ENCODE data around the gene PITRM1. TPM values are rescaled to one million over a fixed set of nuclear protein-coding genes. Genes with fewer than 3 reads are reported as not detected.

The PITRM1 gene
- total and polyA plus RNA-seq, 2 experiments from 2014 or later = 44.1 to 45.9 TPM

GRCh38 chr10:3150366-3150765 is 22.2 kb downstream of the PITRM1 start:
- H4K20me1 ChIP-seq (ENCODE audit: insufficient read depth, poor library complexity, severe bottlenecking) = no peaks in the 10 kb centered on the region
- no peaks in the 10 kb centered on the region for H3K27me3 ChIP-seq
- no peak overlapping the region for H2AFZ ChIP-seq
- no peaks in the 10 kb centered on the region for H3K9me3 ChIP-seq (ENCODE audit: low read depth)
- 93% methylated on average over 13 of the region's 13 CpGs for WGBS (ENCODE audit: low lambda C conversion rate, missing lambda C conversion rate)
- H3K27ac ChIP-seq = no peak overlapping the region
- DNase-seq (ENCODE audit: low spot score) = no peak
- H3K4me1 ChIP-seq (ENCODE audit: insufficient read depth) = no peaks in the 10 kb centered on the region
- no peaks in the 10 kb centered on the region for H3K9me2 ChIP-seq (replicated peaks; ENCODE audit: insufficient read depth)
- peaks cover 5% of the 10 kb centered on the region for H3K36me3 ChIP-seq (replicated peaks; ENCODE audit: insufficient read depth, low read depth)
- no peaks in the 10 kb centered on the region for H3K79me2 ChIP-seq
- no peak for TF ChIP-seq EZH2phosphoT487 (IDR thresholded peaks at IDR 0.05; ENCODE audit: low read depth, severe bottlenecking, unreplicated experiment)
- TF ChIP-seq, protein P1, sequence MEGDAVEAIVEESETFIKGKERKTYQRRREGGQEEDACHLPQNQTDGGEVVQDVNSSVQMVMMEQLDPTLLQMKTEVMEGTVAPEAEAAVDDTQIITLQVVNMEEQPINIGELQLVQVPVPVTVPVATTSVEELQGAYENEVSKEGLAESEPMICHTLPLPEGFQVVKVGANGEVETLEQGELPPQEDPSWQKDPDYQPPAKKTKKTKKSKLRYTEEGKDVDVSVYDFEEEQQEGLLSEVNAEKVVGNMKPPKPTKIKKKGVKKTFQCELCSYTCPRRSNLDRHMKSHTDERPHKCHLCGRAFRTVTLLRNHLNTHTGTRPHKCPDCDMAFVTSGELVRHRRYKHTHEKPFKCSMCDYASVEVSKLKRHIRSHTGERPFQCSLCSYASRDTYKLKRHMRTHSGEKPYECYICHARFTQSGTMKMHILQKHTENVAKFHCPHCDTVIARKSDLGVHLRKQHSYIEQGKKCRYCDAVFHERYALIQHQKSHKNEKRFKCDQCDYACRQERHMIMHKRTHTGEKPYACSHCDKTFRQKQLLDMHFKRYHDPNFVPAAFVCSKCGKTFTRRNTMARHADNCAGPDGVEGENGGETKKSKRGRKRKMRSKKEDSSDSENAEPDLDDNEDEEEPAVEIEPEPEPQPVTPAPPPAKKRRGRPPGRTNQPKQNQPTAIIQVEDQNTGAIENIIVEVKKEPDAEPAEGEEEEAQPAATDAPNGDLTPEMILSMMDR (IDR thresholded peaks at IDR 0.05; ENCODE audit: poor library complexity) = no peak
- no peak for TF ChIP-seq EZH2 (IDR thresholded peaks at IDR 0.05; ENCODE audit: borderline replicate concordance)
- H3K4me2 ChIP-seq = no peak overlapping the region
- H3K4me3 ChIP-seq = no peak overlapping the region

DNA sequence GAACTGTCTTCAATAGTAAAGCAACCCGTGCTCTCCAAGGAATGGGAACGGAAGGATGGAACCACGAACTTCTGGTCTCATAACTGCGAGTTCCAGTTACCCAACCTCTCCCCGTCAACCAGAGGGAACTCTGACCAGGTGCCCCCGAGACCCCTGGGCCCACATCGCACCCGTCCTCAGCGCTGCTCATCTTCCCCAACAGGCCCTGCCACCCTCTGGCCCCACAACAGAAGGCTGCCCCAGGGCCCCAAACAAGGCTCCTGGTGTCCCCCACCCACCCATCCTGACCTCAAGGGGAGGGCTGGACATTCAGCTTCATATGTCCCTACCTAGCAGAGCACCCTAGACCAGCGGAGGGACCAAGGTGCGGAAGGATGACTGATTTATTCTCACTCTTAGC is 22.7 kb downstream of the PITRM1 start:
- Histone ChIP-seq H3K4me3 (no peak overlapping the region), H3K79me2 (no peaks in the 10 kb centered on the region), H3K27me3 (no peaks in the 10 kb centered on the region), H3K9me2 (replicated peaks; ENCODE audit: insufficient read depth) (no peaks in the 10 kb centered on the region), H3K4me1 (ENCODE audit: insufficient read depth) (no peaks in the 10 kb centered on the region), H2AFZ (no peak overlapping the region), H4K20me1 (ENCODE audit: insufficient read depth, poor library complexity, severe bottlenecking) (no peaks in the 10 kb centered on the region), H3K9me3 (ENCODE audit: low read depth) (no peaks in the 10 kb centered on the region), H3K27ac (no peak overlapping the region), H3K4me2 (no peak overlapping the region), H3K36me3 (replicated peaks; ENCODE audit: insufficient read depth, low read depth) (peaks cover 5% of the 10 kb centered on the region)
- TF ChIP-seq EZH2 (IDR thresholded peaks at IDR 0.05; ENCODE audit: borderline replicate concordance) (no peak), EZH2phosphoT487 (IDR thresholded peaks at IDR 0.05; ENCODE audit: low read depth, severe bottlenecking, unreplicated experiment) (no peak)
- TF ChIP-seq, protein P1 (IDR thresholded peaks at IDR 0.05; ENCODE audit: poor library complexity) = no peak
- WGBS (ENCODE audit: low lambda C conversion rate, missing lambda C conversion rate) = 98% methylated on average over 11 of the region's 11 CpGs
- no peak for DNase-seq (ENCODE audit: low spot score)

- Histone ChIP-seq H2AFZ (no peak overlapping the region), H3K9me3 (ENCODE audit: low read depth) (no peaks in the 10 kb centered on the region), H3K4me2 (no peak overlapping the region), H3K27me3 (no peaks in the 10 kb centered on the region), H3K4me3 (no peak overlapping the region), H3K9me2 (replicated peaks; ENCODE audit: insufficient read depth) (no peaks in the 10 kb centered on the region), H3K79me2 (no peaks in the 10 kb centered on the region), H3K4me1 (ENCODE audit: insufficient read depth) (no peaks in the 10 kb centered on the region), H3K27ac (no peak overlapping the region), H4K20me1 (ENCODE audit: insufficient read depth, poor library complexity, severe bottlenecking) (no peaks in the 10 kb centered on the region), H3K36me3 (replicated peaks; ENCODE audit: insufficient read depth, low read depth) (peaks cover 5% of the 10 kb centered on the region)
- DNase-seq (ENCODE audit: low spot score) = no peak
- no peak for TF ChIP-seq EZH2phosphoT487 (IDR thresholded peaks at IDR 0.05; ENCODE audit: low read depth, severe bottlenecking, unreplicated experiment)
- TF ChIP-seq, protein P1 (IDR thresholded peaks at IDR 0.05; ENCODE audit: poor library complexity) = no peak
- TF ChIP-seq EZH2 (IDR thresholded peaks at IDR 0.05; ENCODE audit: borderline replicate concordance) = no peak
- 89% methylated on average over 9 of the region's 9 CpGs for WGBS (ENCODE audit: low lambda C conversion rate, missing lambda C conversion rate)
These were observed 23.6 kb downstream of the PITRM1 start for GRCh38 chr10:3148994-3149393.

- H3K27ac ChIP-seq = no peak overlapping the region
- no peak overlapping the region for H2AFZ ChIP-seq
- no peak overlapping the region for H3K4me3 ChIP-seq
- H3K9me3 ChIP-seq (ENCODE audit: low read depth) = no peaks in the 10 kb centered on the region
- peaks cover 4% of the 10 kb centered on the region for H3K36me3 ChIP-seq (replicated peaks; ENCODE audit: insufficient read depth, low read depth)
- no peak for DNase-seq (ENCODE audit: low spot score)
- TF ChIP-seq, protein P1 (IDR thresholded peaks at IDR 0.05; ENCODE audit: poor library complexity) = no peak
- no peak for TF ChIP-seq EZH2phosphoT487 (IDR thresholded peaks at IDR 0.05; ENCODE audit: low read depth, severe bottlenecking, unreplicated experiment)
- TF ChIP-seq EZH2 (IDR thresholded peaks at IDR 0.05; ENCODE audit: borderline replicate concordance) = no peak
- no peaks in the 10 kb centered on the region for H3K79me2 ChIP-seq
- H4K20me1 ChIP-seq (ENCODE audit: insufficient read depth, poor library complexity, severe bottlenecking) = no peaks in the 10 kb centered on the region
- H3K27me3 ChIP-seq = no peaks in the 10 kb centered on the region
- no peaks in the 10 kb centered on the region for H3K4me1 ChIP-seq (ENCODE audit: insufficient read depth)
- 94% methylated on average over 17 of the region's 17 CpGs for WGBS (ENCODE audit: low lambda C conversion rate, missing lambda C conversion rate)
- H3K4me2 ChIP-seq = no peak overlapping the region
- no peaks in the 10 kb centered on the region for H3K9me2 ChIP-seq (replicated peaks; ENCODE audit: insufficient read depth)
These were observed 24.5 kb downstream of the PITRM1 start for GRCh38 chr10:3148041-3148440.

Data from hepatocyte (in vitro differentiated cells).